Neural crest cell (in vitro differentiated cells): Measurements from ENCODE around the gene DCUN1D2. TPM values are rescaled to one million over a fixed set of nuclear protein-coding genes. Genes with fewer than 3 reads are reported as not detected.

ENCODE experiments used
- DNase-seq: peaks from one replicate; pipeline ENCODE4 v3.0.0; 2021; ENCODE audit warnings: low read depth, mixed read lengths, low spot score
- H3K27ac Mint-ChIP-seq: one replicate; pipeline ENCODE4 v1.8.0; 2021; ENCODE audit warnings: mild to moderate bottlenecking, mixed read lengths; ENCODE audit not compliant: unreplicated experiment
- H3K27me3 Mint-ChIP-seq: 2 replicates; pipeline ENCODE4 v1.8.0; 2021; ENCODE audit warnings: low read depth, mild to moderate bottlenecking, mixed read lengths
- H3K36me3 Mint-ChIP-seq: 2 replicates; pipeline ENCODE4 v1.8.0; 2021; ENCODE audit warnings: low read depth, mild to moderate bottlenecking, mixed read lengths
- H3K4me1 Mint-ChIP-seq: 2 replicates; pipeline ENCODE4 v1.8.0; 2021; ENCODE audit warnings: mixed read lengths
- H3K4me3 Mint-ChIP-seq: one replicate; pipeline ENCODE4 v1.8.0; 2021; ENCODE audit warnings: mild to moderate bottlenecking, mixed read lengths
- H3K9me3 Mint-ChIP-seq: 2 replicates; pipeline ENCODE4 v1.8.0; 2021; ENCODE audit warnings: mixed read lengths
- CTCF ChIP-seq: fragments of 200-600 bp; sonication (generic); conservative IDR thresholded peaks from 2 replicates; pipeline ENCODE4 v1.5.0; 2021; ENCODE audit warnings: antibody characterized with exemption, mild to moderate bottlenecking
- total RNA-seq: library from RNA; stranded (reverse); gene quantifications from 2 replicates; pipeline ENCODE4 v1.2.1, GENCODE V29; 2021

The DCUN1D2 gene
- total RNA-seq, 1 donor from 2014 or later: 32.1 TPM

- H3K27me3 Mint-ChIP-seq: no peaks in the 10 kb centered on the region
- peak overlapping the region; percentile 67 for H3K27ac Mint-ChIP-seq
- no peak overlapping the region for H3K4me3 Mint-ChIP-seq
- no peak for TF ChIP-seq CTCF
- no peaks in the 10 kb centered on the region for H3K4me1 Mint-ChIP-seq
- H3K36me3 Mint-ChIP-seq: peaks cover 11% of the 10 kb centered on the region
- no peaks in the 10 kb centered on the region for H3K9me3 Mint-ChIP-seq
- no peak for DNase-seq
Observed at GRCh38 chr13:113532156-113532806, 41.8 kb upstream of the DCUN1D2 start.

- H3K9me3 Mint-ChIP-seq: no peaks in the 10 kb centered on the region
- peaks cover 16% of the 10 kb centered on the region for H3K36me3 Mint-ChIP-seq
- H3K4me3 Mint-ChIP-seq: no peak overlapping the region
- H3K27me3 Mint-ChIP-seq: no peaks in the 10 kb centered on the region
- no peak for TF ChIP-seq CTCF
- H3K27ac Mint-ChIP-seq: no peak overlapping the region
- DNase-seq: no peak
- no peaks in the 10 kb centered on the region for H3K4me1 Mint-ChIP-seq
Observed at GRCh38 chr13:113531041-113531873, 40.7 kb upstream of the DCUN1D2 start.

GRCh38 chr13:113528813-113529180 lies 38.3 kb upstream of the DCUN1D2 start:
- H3K27ac Mint-ChIP-seq: no peak overlapping the region
- no peak for DNase-seq
- no peak for TF ChIP-seq CTCF
- no peaks in the 10 kb centered on the region for H3K9me3 Mint-ChIP-seq
- no peaks in the 10 kb centered on the region for H3K27me3 Mint-ChIP-seq
- no peaks in the 10 kb centered on the region for H3K4me1 Mint-ChIP-seq
- peaks cover 27% of the 10 kb centered on the region for H3K36me3 Mint-ChIP-seq
- H3K4me3 Mint-ChIP-seq: no peak overlapping the region

GRCh38 chr13:113528101-113528812 lies 37.7 kb upstream of the DCUN1D2 start:
- no peak for DNase-seq
- TF ChIP-seq CTCF: no peak
- Mint-ChIP-seq H3K27ac (no peak overlapping the region), H3K36me3 (peaks cover 30% of the 10 kb centered on the region), H3K4me3 (no peak overlapping the region), H3K9me3 (no peaks in the 10 kb centered on the region), H3K27me3 (no peaks in the 10 kb centered on the region), H3K4me1 (no peaks in the 10 kb centered on the region)

GRCh38 chr13:113527272-113527958 lies 36.9 kb upstream of the DCUN1D2 start:
- no peak for TF ChIP-seq CTCF
- no peaks in the 10 kb centered on the region for H3K27me3 Mint-ChIP-seq
- peak overlapping the region; percentile 93 for H3K27ac Mint-ChIP-seq
- DNase-seq: no peak
- H3K4me3 Mint-ChIP-seq: no peak overlapping the region
- no peaks in the 10 kb centered on the region for H3K4me1 Mint-ChIP-seq
- H3K36me3 Mint-ChIP-seq: peaks cover 39% of the 10 kb centered on the region
- H3K9me3 Mint-ChIP-seq: no peaks in the 10 kb centered on the region
